PC-3 (cell line): ENCODE measurements around the gene STX7.
"Not testable (repeated sequence)": the region's sequence is repeated elsewhere in the genome, so short reads cannot be mapped to it uniquely, and the experiment has no call there.

Experiments used
- EZH2 ChIP-seq: fragments of 300-600 bp; sonication (generic); IDR thresholded peaks from one replicate; pipeline ENCODE4 v1.6.1; 2017; ENCODE audit warnings: antibody characterized with exemption, mild to moderate bottlenecking, low read length; ENCODE audit not compliant: unreplicated experiment
- EZH2phosphoT487 ChIP-seq: fragments of 300-600 bp; sonication (generic); IDR thresholded peaks from 2 replicates; pipeline ENCODE4 v1.6.1; 2018; ENCODE audit warnings: mild to moderate bottlenecking, antibody characterized with exemption, low read length, borderline replicate concordance
- TF ChIP-seq, protein P1 (sequence below): fragments of 300-600 bp; sonication (generic); conservative IDR thresholded peaks from 2 replicates; pipeline ENCODE4 v1.5.1; 2017; ENCODE audit warnings: antibody characterized with exemption, low read depth, mild to moderate bottlenecking, low read length

GRCh38 chr6:132560087-132560486 lies 47.2 kb upstream of the STX7 start:
- TF ChIP-seq, protein P1, sequence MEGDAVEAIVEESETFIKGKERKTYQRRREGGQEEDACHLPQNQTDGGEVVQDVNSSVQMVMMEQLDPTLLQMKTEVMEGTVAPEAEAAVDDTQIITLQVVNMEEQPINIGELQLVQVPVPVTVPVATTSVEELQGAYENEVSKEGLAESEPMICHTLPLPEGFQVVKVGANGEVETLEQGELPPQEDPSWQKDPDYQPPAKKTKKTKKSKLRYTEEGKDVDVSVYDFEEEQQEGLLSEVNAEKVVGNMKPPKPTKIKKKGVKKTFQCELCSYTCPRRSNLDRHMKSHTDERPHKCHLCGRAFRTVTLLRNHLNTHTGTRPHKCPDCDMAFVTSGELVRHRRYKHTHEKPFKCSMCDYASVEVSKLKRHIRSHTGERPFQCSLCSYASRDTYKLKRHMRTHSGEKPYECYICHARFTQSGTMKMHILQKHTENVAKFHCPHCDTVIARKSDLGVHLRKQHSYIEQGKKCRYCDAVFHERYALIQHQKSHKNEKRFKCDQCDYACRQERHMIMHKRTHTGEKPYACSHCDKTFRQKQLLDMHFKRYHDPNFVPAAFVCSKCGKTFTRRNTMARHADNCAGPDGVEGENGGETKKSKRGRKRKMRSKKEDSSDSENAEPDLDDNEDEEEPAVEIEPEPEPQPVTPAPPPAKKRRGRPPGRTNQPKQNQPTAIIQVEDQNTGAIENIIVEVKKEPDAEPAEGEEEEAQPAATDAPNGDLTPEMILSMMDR = not testable (repeated sequence)
- not testable (repeated sequence) for TF ChIP-seq EZH2, EZH2phosphoT487
